Gastroesophageal sphincter (tissue), 4 donors: Measurements from ENCODE around the gene SPSB2. TPM values are rescaled to one million over a fixed set of nuclear protein-coding genes. Genes with fewer than 3 reads are reported as not detected.

Experiments
- ATAC-seq: fragments of 150-250 bp; one replicate; pipeline ENCODE4 v1.9.1; 2016; ENCODE audit warnings: mild to moderate bottlenecking, moderate library complexity
- H3K27ac ChIP-seq, 4 donors: fragments of 200-600 bp; sonication (generic) in 3 of 4; 1 replicate in 3 of 4; 2 replicates in 1 of 4; pipeline ENCODE4 v1.5.1; 2016 to 2019
- H3K27me3 ChIP-seq: fragments of 200-600 bp; sonication (generic); one replicate; pipeline ENCODE4 v1.5.1; 2019
- H3K36me3 ChIP-seq, 2 donors: fragments of 200-600 bp; sonication (generic); one replicate each; pipeline ENCODE4 v1.5.1; 2019; ENCODE audit warnings: control low read depth in 1 of 2
- H3K4me1 ChIP-seq, 3 donors: fragments of 200-600 bp; sonication (generic); 1 replicate in 2 of 3; 2 replicates in 1 of 3; pipeline ENCODE4 v1.5.1; 2016 to 2019; ENCODE audit warnings: control low read depth in 2 of 3
- H3K4me3 ChIP-seq, 2 donors: fragments of 200-600 bp; sonication (generic); one replicate each; pipeline ENCODE4 v1.5.1; 2019; ENCODE audit warnings: mild to moderate bottlenecking in 1 of 2, moderate library complexity in 1 of 2
- H3K9me3 ChIP-seq, 3 donors: fragments of 200-600 bp; sonication (generic); one replicate each; pipeline ENCODE4 v1.5.1; 2017 to 2019; ENCODE audit warnings: control low read depth in 2 of 3
- EP300 ChIP-seq: sonication (generic); formaldehyde crosslinking; IDR thresholded peaks from one replicate; pipeline ENCODE4 v1.6.1; 2017; ENCODE audit warnings: antibody characterized with exemption, mild to moderate bottlenecking
- POLR2A ChIP-seq, 2 donors: fragments of 450-650 bp; IDR thresholded peaks; one replicate each; pipeline ENCODE4 v1.6.1; 2017; ENCODE audit warnings: antibody characterized with exemption in 2 of 2, mild to moderate bottlenecking in 2 of 2, moderate library complexity in 1 of 2
- POLR2AphosphoS5 ChIP-seq: sonication (generic); formaldehyde crosslinking; IDR thresholded peaks from one replicate; pipeline ENCODE4 v1.6.1; 2017; ENCODE audit warnings: antibody characterized with exemption
- WGBS, 2 donors: methylation state at CpG; one replicate each; pipeline ENCODE4 v1.1.5; 2018; ENCODE audit warnings: low coverage in 1 of 2; 5-methylcytosine and 5-hydroxymethylcytosine counted together
- total RNA-seq, 4 donors: library from RNA; depleted of rRNA; stranded (reverse); fragments of >200 nt; gene quantifications; one replicate each; pipeline ENCODE4 v1.1.0, GENCODE V29; 2016
- TF ChIP-seq, protein P1 (sequence below), 4 experiments: fragments of 200-600 bp in 2 of 4; fragments of 450-650 bp in 2 of 4; sonication (generic) in 1 of 4; IDR thresholded peaks; one replicate each; pipeline ENCODE4 v1.5.1; 2017 to 2019; ENCODE audit warnings: antibody characterized with exemption in 4 of 4, mild to moderate bottlenecking in 2 of 4, moderate library complexity in 2 of 4

Gene SPSB2, protein sequence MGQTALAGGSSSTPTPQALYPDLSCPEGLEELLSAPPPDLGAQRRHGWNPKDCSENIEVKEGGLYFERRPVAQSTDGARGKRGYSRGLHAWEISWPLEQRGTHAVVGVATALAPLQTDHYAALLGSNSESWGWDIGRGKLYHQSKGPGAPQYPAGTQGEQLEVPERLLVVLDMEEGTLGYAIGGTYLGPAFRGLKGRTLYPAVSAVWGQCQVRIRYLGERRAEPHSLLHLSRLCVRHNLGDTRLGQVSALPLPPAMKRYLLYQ
- total RNA-seq = 10 to 100 TPM in 1 of 4 donors, 1 to 10 TPM in 3; 7.4 to 10.7 (median 8.1) TPM

- ATAC-seq = peak; percentile 91
- Histone ChIP-seq H3K4me3 (peak within 1 kb of the TSS; percentile 50 to 84), H3K27ac (peak within 1 kb of the TSS; percentile 41 to 94 (median 87)), H3K4me1 (peaks cover 0 to 58% (median 30%) of the 10 kb centered on the region in 3 donors), H3K9me3 (no peaks in the 10 kb centered on the region), H3K27me3 (no peaks in the 10 kb centered on the region), H3K36me3 (peaks cover 0 to 34% of the 10 kb centered on the region in 2 donors)
- peak; percentile 58 to 66 for TF ChIP-seq POLR2A (IDR thresholded peaks at IDR 0.05)
- TF ChIP-seq, protein P1, sequence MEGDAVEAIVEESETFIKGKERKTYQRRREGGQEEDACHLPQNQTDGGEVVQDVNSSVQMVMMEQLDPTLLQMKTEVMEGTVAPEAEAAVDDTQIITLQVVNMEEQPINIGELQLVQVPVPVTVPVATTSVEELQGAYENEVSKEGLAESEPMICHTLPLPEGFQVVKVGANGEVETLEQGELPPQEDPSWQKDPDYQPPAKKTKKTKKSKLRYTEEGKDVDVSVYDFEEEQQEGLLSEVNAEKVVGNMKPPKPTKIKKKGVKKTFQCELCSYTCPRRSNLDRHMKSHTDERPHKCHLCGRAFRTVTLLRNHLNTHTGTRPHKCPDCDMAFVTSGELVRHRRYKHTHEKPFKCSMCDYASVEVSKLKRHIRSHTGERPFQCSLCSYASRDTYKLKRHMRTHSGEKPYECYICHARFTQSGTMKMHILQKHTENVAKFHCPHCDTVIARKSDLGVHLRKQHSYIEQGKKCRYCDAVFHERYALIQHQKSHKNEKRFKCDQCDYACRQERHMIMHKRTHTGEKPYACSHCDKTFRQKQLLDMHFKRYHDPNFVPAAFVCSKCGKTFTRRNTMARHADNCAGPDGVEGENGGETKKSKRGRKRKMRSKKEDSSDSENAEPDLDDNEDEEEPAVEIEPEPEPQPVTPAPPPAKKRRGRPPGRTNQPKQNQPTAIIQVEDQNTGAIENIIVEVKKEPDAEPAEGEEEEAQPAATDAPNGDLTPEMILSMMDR (IDR thresholded peaks at IDR 0.05) = peak in 1 of 4 experiments; percentile 31
- peak; percentile 54 for TF ChIP-seq POLR2AphosphoS5
- TF ChIP-seq EP300 = no peak
- 0% methylated on average over 6 of the region's 66 CpGs; no CpG with 5 or more reads in 1 of the 2 donors for WGBS, 2 donors
Observed at GRCh38 chr12:6873094-6874014, at the start of gene SPSB2. TSS of gene SPSB2 (minus strand) at chr12:6873303. CDS start at chr12:6872901, 402 bp downstream.

DNA sequence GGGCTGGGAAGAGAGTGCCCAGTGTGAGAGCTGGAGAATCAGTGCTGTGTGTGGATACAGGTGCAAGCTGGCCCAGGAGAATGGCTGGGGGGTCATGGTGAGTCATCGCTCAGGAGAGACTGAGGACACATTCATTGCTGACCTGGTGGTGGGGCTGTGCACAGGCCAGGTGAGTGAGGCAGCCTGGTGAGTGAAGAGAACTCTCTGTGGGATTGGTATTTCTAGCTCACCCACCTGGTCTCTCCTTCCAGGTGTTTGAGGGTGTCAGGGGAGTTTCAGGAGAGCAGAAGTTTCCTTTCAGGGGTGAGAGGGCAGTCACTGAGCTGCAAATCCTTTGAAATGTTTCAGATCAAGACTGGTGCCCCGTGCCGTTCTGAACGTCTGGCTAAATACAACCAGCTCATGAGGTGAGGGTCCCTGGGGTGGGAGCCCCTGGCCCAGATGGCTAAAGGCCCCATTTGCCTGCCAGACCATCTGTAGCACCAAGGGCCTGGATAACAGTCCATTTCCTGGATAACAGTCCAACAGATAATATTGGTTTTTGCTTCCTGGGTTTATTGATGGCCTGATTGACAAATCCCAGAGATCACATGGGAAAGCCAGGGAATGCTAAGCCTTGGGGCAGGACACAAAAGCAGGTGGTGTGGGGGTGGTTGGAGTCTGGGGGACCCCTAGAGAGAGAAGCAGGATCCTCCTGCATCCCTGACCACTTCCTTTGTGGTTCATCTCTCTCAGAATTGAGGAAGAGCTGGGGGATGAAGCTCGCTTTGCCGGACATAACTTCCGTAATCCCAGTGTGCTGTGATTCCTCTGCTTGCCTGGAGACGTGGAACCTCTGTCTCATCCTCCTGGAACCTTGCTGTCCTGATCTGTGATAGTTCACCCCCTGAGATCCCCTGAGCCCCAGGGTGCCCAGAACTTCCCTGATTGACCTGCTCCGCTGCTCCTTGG lies 49.2 kb upstream of the SPSB2 start:
- no peaks in the 10 kb centered on the region for H3K9me3 ChIP-seq
- 62 to 87% methylated on average over 3 of the region's 9 CpGs for whole genome bisulfite sequencing, 2 donors
- no peak overlapping the region for H3K4me3 ChIP-seq
- H3K27ac ChIP-seq = peak overlapping the region in 2 of 4 donors; percentile 19 to 31
- peaks cover 9 to 40% (median 19%) of the 10 kb centered on the region in 3 donors for H3K4me1 ChIP-seq
- H3K36me3 ChIP-seq = peaks cover 0 to 66% of the 10 kb centered on the region in 2 donors
- TF ChIP-seq, protein P1 (IDR thresholded peaks at IDR 0.05) = no peak
- TF ChIP-seq EP300 (no peak), POLR2A (IDR thresholded peaks at IDR 0.05) (no peak), POLR2AphosphoS5 (no peak)
- ATAC-seq = no peak
- H3K27me3 ChIP-seq = no peaks in the 10 kb centered on the region

GRCh38 chr12:6921539-6921938 lies 48.4 kb upstream of the SPSB2 start:
- peaks cover 9 to 33% (median 16%) of the 10 kb centered on the region in 3 donors for H3K4me1 ChIP-seq
- no peaks in the 10 kb centered on the region for H3K9me3 ChIP-seq
- WGBS, 2 donors = 69 to 74% methylated on average over 3 to 5 of the region's 7 CpGs
- H3K36me3 ChIP-seq = peaks cover 0 to 73% of the 10 kb centered on the region in 2 donors
- H3K27me3 ChIP-seq = no peaks in the 10 kb centered on the region
- no peak for ATAC-seq
- no peak for TF ChIP-seq POLR2AphosphoS5
- TF ChIP-seq, protein P1 (IDR thresholded peaks at IDR 0.05) = no peak
- no peak overlapping the region for H3K27ac ChIP-seq
- no peak overlapping the region for H3K4me3 ChIP-seq

DNA sequence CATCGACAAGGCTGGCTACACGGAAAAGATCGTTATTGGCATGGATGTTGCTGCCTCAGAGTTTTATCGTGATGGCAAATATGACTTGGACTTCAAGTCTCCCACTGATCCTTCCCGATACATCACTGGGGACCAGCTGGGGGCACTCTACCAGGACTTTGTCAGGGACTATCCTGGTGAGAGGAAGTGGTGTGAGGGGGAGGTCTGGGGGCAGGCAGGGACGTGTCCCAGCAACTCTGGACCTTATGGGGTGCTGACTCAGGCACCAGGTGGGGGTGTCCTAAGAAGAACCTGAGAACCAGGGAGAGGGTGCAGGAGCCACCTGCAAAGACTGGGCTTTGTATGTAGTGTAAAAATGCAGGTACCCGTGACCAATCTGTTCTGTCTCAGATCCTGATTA lies 46.5 kb upstream of the SPSB2 start:
- 59% methylated on average over 6 of the region's 7 CpGs; no CpG with 5 or more reads in 1 of the 2 donors for WGBS, 2 donors
- no peak for ATAC-seq
- H3K36me3 ChIP-seq = peaks cover 0 to 79% of the 10 kb centered on the region in 2 donors

More for the DNA sequence above, 46.5 kb upstream of the SPSB2 start:
- TF ChIP-seq, protein P1 (IDR thresholded peaks at IDR 0.05) = no peak
- TF ChIP-seq EP300 (no peak), POLR2A (IDR thresholded peaks at IDR 0.05) (no peak), POLR2AphosphoS5 (no peak)
- Histone ChIP-seq H3K4me1 (peaks cover 1 to 33% (median 14%) of the 10 kb centered on the region in 3 donors), H3K4me3 (no peak overlapping the region), H3K27me3 (no peaks in the 10 kb centered on the region), H3K27ac (no peak overlapping the region), H3K9me3 (no peaks in the 10 kb centered on the region)
